Endometrial microvascular endothelial cells (primary cell): ENCODE data around the gene ADAMTSL4. TPM values are rescaled to one million over a fixed set of nuclear protein-coding genes. Genes with fewer than 3 reads are reported as not detected.
"Not testable (repeated sequence)": the region's sequence is repeated elsewhere in the genome, so short reads cannot be mapped to it uniquely, and the experiment has no call there.

ENCODE experiments used
- in situ Hi-C: cut with HindIII; loops from 2 replicates; pipeline ENCODE4 v1.10.0; 2017; ENCODE audit warnings: low sequenced_read_pairs, low pct_unique_long_range_greater_than_20kb; ENCODE audit errors: inconsistent ontology term
- total RNA-seq: library from RNA; depleted of rRNA; stranded (reverse); fragments of >200 nt; gene quantifications from one replicate; pipeline ENCODE4 v1.2.3, GENCODE V29; 2015; ENCODE audit errors: inconsistent ontology term

ADAMTSL4 gene
- total RNA-seq, 1 donor from 2014 or later: 1.8 TPM

DNA sequence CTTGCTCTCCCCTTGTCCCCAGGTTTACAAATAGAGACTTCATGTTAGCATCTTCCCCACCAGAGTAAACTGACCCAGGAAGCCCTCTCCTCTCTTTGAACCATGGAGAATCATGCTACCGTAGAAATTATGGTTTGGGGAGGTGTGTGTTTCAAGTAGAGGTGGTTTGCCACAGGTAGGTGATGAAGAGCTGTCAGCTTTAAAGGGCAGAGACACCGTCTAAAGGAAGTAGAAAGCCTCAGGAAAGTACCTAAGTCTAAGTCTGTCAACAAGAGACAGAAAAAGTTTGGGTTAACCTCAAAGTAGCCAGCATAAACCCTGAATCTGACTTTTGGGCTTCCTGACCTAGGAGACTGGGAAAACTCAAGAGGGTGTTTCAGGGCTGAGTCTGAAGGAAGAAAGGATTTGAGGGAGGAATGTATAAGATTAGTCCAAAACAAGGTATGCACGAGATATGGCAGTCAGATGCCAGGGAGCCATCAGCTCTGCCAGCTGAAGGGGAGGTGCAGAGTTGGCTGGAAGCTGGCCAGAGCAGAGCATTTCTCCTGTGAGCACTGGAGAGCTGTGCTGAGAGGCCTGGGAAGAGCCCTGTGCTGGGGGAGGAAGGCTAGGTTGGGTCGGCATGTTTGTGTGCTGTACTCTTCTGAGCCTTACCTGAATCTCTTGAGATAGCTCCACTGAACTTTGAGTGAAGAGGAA lies 14.3 kb downstream of the ADAMTSL4 start:
- in situ Hi-C loops: no loop called here

- in situ Hi-C loops: no loop called here
These were observed 15.1 kb downstream of the ADAMTSL4 start for GRCh38 chr1:150564051-150564991.

GRCh38 chr1:150565240-150565991 lies 16.2 kb downstream of the ADAMTSL4 start:
- in situ Hi-C loops: not testable (repeated sequence)

- in situ Hi-C loops: no loop called here
These were observed 17.6 kb downstream of the ADAMTSL4 start for GRCh38 chr1:150566589-150567340.

- in situ Hi-C loops: no loop called here
These were observed 18.1 kb downstream of the ADAMTSL4 start for GRCh38 chr1:150567341-150567716.

DNA sequence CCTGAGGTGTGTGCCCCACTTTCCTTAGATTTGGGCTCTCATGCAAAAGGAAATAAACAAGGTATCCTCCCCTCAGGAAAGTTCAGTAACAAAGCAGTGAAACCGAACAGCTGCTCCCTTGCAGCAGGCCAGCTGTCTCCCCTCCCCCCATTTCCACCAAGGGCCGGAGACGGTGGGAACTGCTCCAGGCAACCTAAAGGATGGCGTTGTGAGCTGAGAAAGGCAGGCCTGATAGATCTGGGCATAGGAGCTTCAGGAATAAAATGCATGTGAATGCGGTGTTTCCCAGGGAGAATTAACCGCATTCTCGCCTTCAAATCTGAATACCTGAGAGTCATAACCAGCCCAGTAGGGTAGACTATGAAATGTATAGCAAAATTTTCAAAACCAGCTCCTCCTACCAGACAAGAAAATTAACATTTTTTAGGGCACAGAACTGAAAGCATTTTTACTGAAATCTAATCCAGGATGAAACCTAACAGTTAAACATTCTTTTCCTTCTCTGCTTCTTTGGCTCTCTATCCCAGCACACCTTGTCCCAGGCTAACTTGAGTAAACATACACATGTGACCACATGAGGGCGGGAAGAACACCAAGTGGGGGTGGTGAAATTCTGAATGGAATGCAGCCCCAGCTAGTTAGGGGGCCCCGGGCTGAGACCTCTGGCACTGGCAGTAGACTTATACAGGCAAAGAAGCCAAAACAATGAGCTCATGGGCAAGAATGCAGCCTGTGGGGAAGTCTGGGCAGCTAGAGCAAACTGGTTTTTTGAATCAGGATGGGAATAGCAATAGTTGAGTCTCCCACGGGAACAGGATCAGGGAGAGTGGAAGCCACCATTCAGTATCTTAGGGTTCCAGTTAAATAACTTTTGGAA lies 18.7 kb downstream of the ADAMTSL4 start:
- in situ Hi-C loops: no loop called here

- in situ Hi-C loops: no loop called here
These were observed 19.4 kb downstream of the ADAMTSL4 start for GRCh38 chr1:150568594-150568966.

DNA sequence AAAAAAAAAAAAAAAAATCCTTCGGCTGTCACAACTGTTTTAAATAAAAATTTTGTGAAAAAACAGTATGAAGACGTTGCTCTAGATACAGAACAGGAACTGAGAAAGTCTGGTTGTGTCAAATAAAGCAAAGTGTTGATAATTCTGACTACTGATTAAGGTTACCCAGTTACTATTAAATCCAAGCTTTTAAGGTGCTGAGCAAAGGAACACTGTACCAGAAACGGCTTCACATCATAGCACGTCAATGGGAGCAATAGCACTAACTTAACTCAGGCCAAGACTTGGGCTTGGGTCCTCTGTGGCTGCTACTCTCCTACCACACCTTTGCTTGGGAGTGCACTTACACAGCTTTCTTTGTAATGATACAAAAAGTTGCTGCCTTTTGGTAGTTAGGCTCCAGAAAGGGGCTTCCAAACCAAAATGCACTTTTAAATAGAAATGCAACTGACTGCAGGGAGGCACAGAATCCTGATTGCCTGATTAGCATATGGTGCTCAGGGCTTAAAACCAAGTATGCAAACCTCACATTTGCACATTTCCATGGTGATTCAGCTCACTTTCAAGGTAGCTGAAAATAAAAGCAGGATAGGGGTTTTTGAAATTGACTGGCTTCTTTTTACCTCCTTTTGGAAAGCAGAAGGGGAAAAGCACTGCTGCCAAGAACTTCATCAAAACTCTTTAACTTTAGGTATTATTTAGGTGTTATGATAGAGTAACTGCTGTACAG lies 23.9 kb downstream of the ADAMTSL4 start:
- in situ Hi-C loops: no loop called here

DNA sequence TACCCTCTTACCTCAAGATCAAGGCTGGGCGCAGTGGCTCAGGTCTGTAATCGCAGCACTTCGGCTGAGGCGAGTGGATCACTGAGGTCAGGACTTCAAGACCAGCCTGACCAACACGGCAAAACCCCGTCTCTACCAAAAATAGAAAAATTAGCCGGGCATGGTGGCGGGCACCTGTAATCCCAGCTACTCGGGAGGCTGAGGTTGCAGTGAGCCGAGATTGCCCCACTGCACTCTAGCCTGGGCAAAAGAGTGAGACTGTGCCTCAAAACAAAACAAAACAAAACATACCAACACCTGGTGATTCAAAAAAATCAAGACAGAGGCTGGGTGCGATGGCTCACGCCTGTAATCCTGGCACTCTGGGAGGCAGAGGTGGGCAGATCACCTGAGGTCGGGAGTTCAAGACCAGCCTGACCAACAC lies 24.5 kb downstream of the ADAMTSL4 start:
- in situ Hi-C loops: not testable (repeated sequence)

DNA sequence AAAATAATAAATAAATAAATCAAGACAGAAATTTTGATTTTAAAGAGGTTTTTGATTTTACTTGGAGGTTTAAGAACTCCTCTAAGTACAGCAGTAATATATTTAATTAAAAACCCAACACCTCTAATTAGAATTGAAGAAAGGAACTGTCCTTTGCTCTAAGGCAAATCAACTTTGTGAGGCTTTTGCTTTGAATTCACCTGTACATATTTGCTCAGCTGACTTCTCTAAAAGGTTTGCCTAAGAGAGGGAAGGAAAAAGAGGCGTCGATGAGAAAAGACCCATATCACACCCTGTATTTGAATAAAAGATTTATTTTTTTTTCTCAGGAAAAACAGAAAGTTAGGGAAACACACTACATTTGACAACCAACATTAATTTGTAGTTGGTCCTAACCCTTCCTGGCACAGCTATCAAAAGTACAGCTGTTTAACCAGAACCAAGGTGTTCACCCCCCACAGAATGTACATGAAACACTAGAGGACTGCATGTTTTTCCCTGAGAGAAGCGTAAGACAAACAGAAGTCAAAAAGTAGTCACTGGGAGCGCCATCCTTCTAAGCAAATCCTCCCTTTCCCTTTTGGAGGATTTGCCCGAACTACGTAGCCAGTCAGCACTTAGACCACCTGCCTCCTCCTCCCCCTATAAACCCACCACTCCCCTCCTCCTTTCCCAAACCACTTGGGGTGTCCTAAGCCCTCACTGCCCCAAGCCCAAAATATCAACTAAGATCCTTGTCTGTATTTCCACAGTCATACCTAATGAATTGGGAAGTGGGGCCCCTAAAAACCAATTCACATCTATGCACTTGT lies 25.3 kb downstream of the ADAMTSL4 start:
- in situ Hi-C loops: no loop called here

- in situ Hi-C loops: no loop called here
These were observed 25.9 kb downstream of the ADAMTSL4 start for GRCh38 chr1:150575072-150575489.

DNA sequence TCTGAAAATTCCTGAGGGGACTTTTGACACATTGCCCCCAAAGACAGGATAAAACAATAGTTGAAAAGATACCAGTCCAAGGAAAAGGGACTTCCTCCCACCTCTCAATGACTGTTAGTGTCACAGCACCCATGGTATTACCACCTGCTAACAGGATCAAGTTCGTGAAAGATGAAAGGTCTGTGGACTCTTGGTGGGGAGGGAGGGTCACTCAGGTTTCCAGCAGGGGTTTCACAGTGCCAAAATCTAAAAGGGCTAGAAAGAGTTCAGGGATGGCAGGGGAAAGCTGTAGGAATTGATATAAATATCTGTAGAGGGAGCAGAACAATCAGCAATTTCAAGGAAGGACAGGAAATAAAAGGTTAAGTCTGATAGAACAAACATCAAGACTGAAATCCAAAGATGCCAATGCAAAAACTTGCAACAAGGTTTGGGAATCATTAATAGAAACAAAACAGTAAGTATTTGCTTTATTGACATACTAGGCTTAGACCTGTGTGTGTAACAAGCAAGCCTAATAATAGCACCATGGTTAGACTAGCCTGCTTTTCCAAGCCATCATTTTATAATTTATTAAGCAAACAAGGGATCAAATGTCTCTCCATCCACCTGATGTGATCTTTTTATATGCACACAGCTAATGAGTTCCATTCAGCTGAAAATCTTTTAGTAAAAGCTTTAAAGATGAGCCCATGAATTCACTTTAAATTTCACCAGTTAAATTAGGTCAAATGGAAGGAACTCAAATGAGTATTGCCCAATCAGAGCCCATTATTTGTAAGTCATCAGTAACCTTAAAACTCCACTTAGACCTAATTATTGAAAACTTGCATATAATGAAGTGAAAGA lies 26.5 kb downstream of the ADAMTSL4 start:
- in situ Hi-C loops: no loop called here

GRCh38 chr1:150576367-150576711 lies 27.1 kb downstream of the ADAMTSL4 start:
- in situ Hi-C loops: no loop called here

GRCh38 chr1:150576794-150577556 lies 27.8 kb downstream of the ADAMTSL4 start:
- in situ Hi-C loops: no loop called here
